Epithelial cell of proximal tubule (primary cell): Measurements from ENCODE around the gene SLC25A14. TPM values are rescaled to one million over a fixed set of nuclear protein-coding genes. Genes with fewer than 3 reads are reported as not detected.

Experiments used
- DNase-seq: peaks from one replicate; pipeline ENCODE4 v3.0.0-alpha.2; 2011; ENCODE audit warnings: low read depth
- H3K4me3 ChIP-seq: 2 replicates; pipeline ENCODE4 v1.5.1; 2011; ENCODE audit warnings: low read depth, mild to moderate bottlenecking, low read length
- CTCF ChIP-seq: conservative IDR thresholded peaks from 2 replicates; pipeline ENCODE4 v1.5.1; 2012; ENCODE audit warnings: low read depth, mild to moderate bottlenecking, low read length
- total RNA-seq: library from RNA; depleted of rRNA; stranded (reverse); fragments of >200 nt; gene quantifications from 2 replicates; pipeline ENCODE4 v1.2.3, GENCODE V29; 2015

The SLC25A14 gene
- 9.0 and 15.9 TPM in 2 replicates for total RNA-seq

- peak within 1 kb of the TSS; percentile 79 for H3K4me3 ChIP-seq
- DNase-seq = peak; percentile 9
- no peak for TF ChIP-seq CTCF
Observed at GRCh38 chrX:130339408-130340222, at the start of gene SLC25A14. SLC25A14 (plus strand) TSS chrX:130339919; CDS start chrX:130340279, 360 bp downstream.

GRCh38 chrX:130295519-130296296 is 44.0 kb upstream of the SLC25A14 start:
- no peak overlapping the region for H3K4me3 ChIP-seq
- no peak for TF ChIP-seq CTCF
- no peak for DNase-seq

- TF ChIP-seq CTCF = no peak
- no peak overlapping the region for H3K4me3 ChIP-seq
- no peak for DNase-seq
Observed at GRCh38 chrX:130296297-130296678, 43.4 kb upstream of the SLC25A14 start.

GRCh38 chrX:130296743-130297142 is 43.0 kb upstream of the SLC25A14 start:
- no peak for DNase-seq
- no peak for TF ChIP-seq CTCF
- no peak overlapping the region for H3K4me3 ChIP-seq

- DNase-seq = no peak
- H3K4me3 ChIP-seq = no peak overlapping the region
- no peak for TF ChIP-seq CTCF
Observed at GRCh38 chrX:130299279-130300009, 40.3 kb upstream of the SLC25A14 start.

- no peak for DNase-seq
- TF ChIP-seq CTCF = no peak
- H3K4me3 ChIP-seq = no peak overlapping the region
Observed at GRCh38 chrX:130300010-130300282, 39.8 kb upstream of the SLC25A14 start.
